B cell (primary cell): ENCODE results near the gene STYK1. TPM values are rescaled to one million over a fixed set of nuclear protein-coding genes. Genes with fewer than 3 reads are reported as not detected.

Experiments used
- ATAC-seq: fragments of 200-7000 bp; cut with Tn5 transposase; one replicate; pipeline ENCODE4 v1.10.0; 2021; ENCODE audit warnings: low read depth, mild to moderate bottlenecking, moderate number of reproducible peaks, moderate library complexity
- CTCF ChIA-PET: fragments of 350-600 bp; sonication (Branson Sonifier 250); formaldehyde crosslinking; loops from one replicate; lab custom pipeline; 2021; ENCODE audit warnings: antibody characterized with exemption, inconsistent platforms; lab: Charles Lee
- POLR2A ChIA-PET: fragments of 350-600 bp; sonication (Branson Sonifier 250); formaldehyde crosslinking; loops from one replicate; lab custom pipeline; 2021; ENCODE audit warnings: antibody characterized with exemption; lab: Charles Lee
- DNase-seq: peaks from one replicate; pipeline ENCODE4 v3.0.0; 2013
- H2AFZ ChIP-seq: 2 replicates; pipeline ENCODE4 v1.6.1; 2012; ENCODE audit warnings: mild to moderate bottlenecking, low read depth, low read length; ENCODE audit not compliant: insufficient read depth, poor library complexity, severe bottlenecking
- H3K27ac ChIP-seq, 2 donors: 1 replicate in 1 of 2; 2 replicates in 1 of 2; pipeline ENCODE4 v1.5.1; 2012 to 2013; ENCODE audit warnings: low read length in 2 of 2, mild to moderate bottlenecking in 2 of 2, moderate library complexity in 1 of 2
- H3K27me3 ChIP-seq, 4 experiments: fragments of 200-600 bp in 1 of 4; sonication (generic) in 1 of 4; replicated peaks in 1 of 4; 1 replicate in 2 of 4; 2 replicates in 2 of 4; pipeline versions ENCODE4 v1.6.1 to v1.7.0; 2013 to 2016; ENCODE audit warnings: low read length in 3 of 4, mild to moderate bottlenecking in 2 of 4, mixed read lengths in 1 of 4, moderate library complexity in 1 of 4; ENCODE audit not compliant: insufficient read depth in 4 of 4, control insufficient read depth in 3 of 4; ENCODE audit errors: control extremely low read depth in 1 of 4
- H3K36me3 ChIP-seq, 2 experiments: replicated peaks in 1 of 2; 1 replicate in 1 of 2; 2 replicates in 1 of 2; pipeline versions ENCODE4 v1.6.1 to v1.7.1; 2013; ENCODE audit warnings: low read length in 1 of 2; ENCODE audit not compliant: insufficient read depth in 2 of 2, control insufficient read depth in 1 of 2; ENCODE audit errors: control extremely low read depth in 1 of 2, extremely low read depth in 1 of 2
- H3K4me1 ChIP-seq, 2 donors: fragments of 200-600 bp in 1 of 2; sonication (generic) in 1 of 2; 1 replicate in 1 of 2; 2 replicates in 1 of 2; pipeline versions ENCODE4 v1.5.1 to v1.6.1; 2013 to 2017; ENCODE audit warnings: low read length in 2 of 2; ENCODE audit not compliant: control insufficient read depth in 2 of 2, insufficient read depth in 2 of 2
- H3K4me2 ChIP-seq: replicated peaks from 2 replicates; pipeline ENCODE3; 2012; ENCODE audit warnings: mild to moderate bottlenecking, low read depth, low read length; ENCODE audit not compliant: poor library complexity, severe bottlenecking
- H3K4me3 ChIP-seq, 5 experiments: fragments of 200-600 bp in 1 of 5; sonication (generic) in 1 of 5; 1 replicate in 3 of 5; 2 replicates in 2 of 5; pipeline versions ENCODE4 v1.5.1 to v1.7.0; 2011 to 2016; ENCODE audit warnings: low read length in 4 of 5, mild to moderate bottlenecking in 4 of 5, low read depth in 2 of 5, control low read depth in 1 of 5, moderate library complexity in 1 of 5; ENCODE audit not compliant: insufficient read depth in 1 of 5; ENCODE audit errors: control extremely low read depth in 1 of 5, extremely low read depth in 1 of 5
- H3K79me2 ChIP-seq: fragments of 200-600 bp; sonication (generic); one replicate; pipeline ENCODE4 v1.6.0; 2016; ENCODE audit warnings: low read length; ENCODE audit not compliant: control insufficient read depth, insufficient read depth
- H3K9ac ChIP-seq: fragments of 200-600 bp; sonication (generic); 2 replicates; pipeline ENCODE4 v1.6.1; 2017; ENCODE audit warnings: mild to moderate bottlenecking, low read length, moderate library complexity
- H3K9me3 ChIP-seq, 3 donors: one replicate each; pipeline versions ENCODE4 v1.6.1 to v1.7.1; 2013; ENCODE audit warnings: low read length in 2 of 3; ENCODE audit not compliant: control insufficient read depth in 2 of 3, insufficient read depth in 1 of 3; ENCODE audit errors: control extremely low read depth in 1 of 3
- H4K20me1 ChIP-seq: 2 replicates; pipeline ENCODE4 v1.6.0; 2012; ENCODE audit warnings: mild to moderate bottlenecking, low read length; ENCODE audit not compliant: insufficient read depth, control insufficient read depth, poor library complexity, severe bottlenecking
- H3K27ac Mint-ChIP-seq: one replicate; pipeline ENCODE4 v1.8.0; 2021; ENCODE audit warnings: mixed read lengths
- H3K27me3 Mint-ChIP-seq: one replicate; pipeline ENCODE4 v1.8.0; 2021; ENCODE audit warnings: mixed read lengths
- H3K4me1 Mint-ChIP-seq: one replicate; pipeline ENCODE4 v1.8.0; 2021; ENCODE audit warnings: mixed read lengths
- H3K4me3 Mint-ChIP-seq: one replicate; pipeline ENCODE4 v1.8.0; 2021; ENCODE audit warnings: mixed read lengths
- H3K9me3 Mint-ChIP-seq: one replicate; pipeline ENCODE4 v1.8.0; 2022; ENCODE audit warnings: mixed read lengths; ENCODE audit not compliant: insufficient read depth
- CTCF ChIP-seq: fragments of 200-600 bp; IDR thresholded peaks from one replicate; pipeline ENCODE4 v1.8.0; 2022; ENCODE audit warnings: antibody characterized with exemption, mild to moderate bottlenecking
- EZH2 ChIP-seq: IDR thresholded peaks from 2 replicates; pipeline ENCODE4 v1.6.1; 2012; ENCODE audit warnings: borderline replicate concordance, low read depth, mild to moderate bottlenecking, moderate library complexity, low read length; ENCODE audit not compliant: insufficient read depth, poor library complexity, severe bottlenecking
- WGBS: methylation state at CpG from one replicate; pipeline ENCODE4 v1.1.5; 2013; ENCODE audit warnings: missing lambda C conversion rate; ENCODE audit not compliant: insufficient coverage; 5-methylcytosine and 5-hydroxymethylcytosine counted together
- intact Hi-C: fragments of 100-400 bp; cut with micrococcal nuclease; formaldehyde crosslinking; loops from one replicate; pipeline ENCODE4 v1.10.0; 2022
- polyA plus RNA-seq: library from polyadenylated mRNA; depleted of rRNA; stranded (reverse); fragments of >200 nt; gene quantifications from 2 replicates; pipeline ENCODE4 v1.2.3, GENCODE V29; 2012
- total RNA-seq, 2 donors: library from RNA; stranded (reverse); fragments of 120-200 nt in 1 of 2; gene quantifications; 1 replicate in 1 of 2; 2 replicates in 1 of 2; pipeline versions ENCODE4 v1.2.3 to v1.2.4, GENCODE V29; 2013 to 2022

STYK1 gene
- total and polyA plus RNA-seq, 2 donors (not counting 1 experiment from before 2014, with no cell fraction given) = not detected

GRCh38 chr12:10632226-10632625 is 41.6 kb downstream of the STYK1 start:
- ATAC-seq (no peak), DNase-seq (no peak)
- Histone ChIP-seq H2AFZ (no peak overlapping the region), H3K4me1 (no peaks in the 10 kb centered on the region), H4K20me1 (no peaks in the 10 kb centered on the region), H3K4me3 (no peak overlapping the region), H3K9me3 (no peaks in the 10 kb centered on the region), H3K79me2 (no peaks in the 10 kb centered on the region), H3K9ac (no peak overlapping the region), H3K27ac (no peak overlapping the region), H3K36me3 (no peaks in the 10 kb centered on the region), H3K4me2 (no peak overlapping the region), H3K27me3 (peaks cover 0 to 4% (median 2%) of the 10 kb centered on the region in 4 experiments)
- Mint-ChIP-seq H3K27ac (no peak overlapping the region), H3K27me3 (peaks cover 26% of the 10 kb centered on the region), H3K4me3 (no peak overlapping the region), H3K9me3 (no peaks in the 10 kb centered on the region), H3K4me1 (no peaks in the 10 kb centered on the region)
- POLR2A ChIA-PET = no interaction called here
- CTCF ChIA-PET = no interaction called here
- intact Hi-C loops = no loop called here
- no peak for TF ChIP-seq EZH2
- no peak for TF ChIP-seq CTCF

DNA sequence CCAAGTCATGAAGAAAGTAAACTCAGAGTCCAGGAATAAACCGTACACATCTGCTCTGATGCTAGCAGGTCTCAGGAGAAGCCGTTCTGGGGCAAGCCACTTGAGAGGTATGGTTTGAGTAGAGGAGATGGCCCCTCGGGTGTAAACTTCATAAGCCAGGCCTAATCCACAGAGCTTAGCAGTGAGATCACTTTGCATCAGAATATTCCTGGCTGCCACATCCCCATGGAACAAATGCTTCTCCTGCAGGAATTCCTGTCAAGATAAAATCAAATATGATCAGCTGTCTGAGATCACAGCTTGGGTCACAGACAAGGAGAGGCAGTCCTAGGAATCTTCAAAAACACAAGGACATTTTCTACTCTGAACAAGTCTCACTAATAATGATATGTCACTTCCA is 49.2 kb downstream of the STYK1 start:
- DNase-seq = no peak
- H3K4me1 Mint-ChIP-seq = no peaks in the 10 kb centered on the region
- peaks cover 48% of the 10 kb centered on the region for H3K27me3 Mint-ChIP-seq
- no peaks in the 10 kb centered on the region for H3K9me3 ChIP-seq
- H3K79me2 ChIP-seq = no peaks in the 10 kb centered on the region
- H3K4me3 Mint-ChIP-seq = no peak overlapping the region
- H3K27me3 ChIP-seq = peaks cover 0 to 4% (median 0%) of the 10 kb centered on the region in 4 experiments
- intact Hi-C loops = no loop called here
- ChIA-PET POLR2A (no interaction called here), CTCF (interaction anchor here (0.7 kb wide), 1 partner anchor 11 kb away, joined by 3 read pairs; the partner anchor contains the start of gene MAGOHB)
- H3K4me3 ChIP-seq = no peak overlapping the region
- no peak overlapping the region for H2AFZ ChIP-seq
- no peak overlapping the region for H3K9ac ChIP-seq
- H3K36me3 ChIP-seq = no peaks in the 10 kb centered on the region
- H3K27ac ChIP-seq = no peak overlapping the region
- ATAC-seq = no peak
- H3K4me2 ChIP-seq = no peak overlapping the region
- no peak overlapping the region for H3K27ac Mint-ChIP-seq
- H4K20me1 ChIP-seq = no peaks in the 10 kb centered on the region
- no peaks in the 10 kb centered on the region for H3K9me3 Mint-ChIP-seq
- TF ChIP-seq EZH2 (no peak), CTCF (no peak)
- 100% methylated on average over 3 of the region's 3 CpGs for WGBS
- no peaks in the 10 kb centered on the region for H3K4me1 ChIP-seq
